Measurements from ENCODE around the gene EIF2S3.

- TF ChIP-seq, protein P1, sequence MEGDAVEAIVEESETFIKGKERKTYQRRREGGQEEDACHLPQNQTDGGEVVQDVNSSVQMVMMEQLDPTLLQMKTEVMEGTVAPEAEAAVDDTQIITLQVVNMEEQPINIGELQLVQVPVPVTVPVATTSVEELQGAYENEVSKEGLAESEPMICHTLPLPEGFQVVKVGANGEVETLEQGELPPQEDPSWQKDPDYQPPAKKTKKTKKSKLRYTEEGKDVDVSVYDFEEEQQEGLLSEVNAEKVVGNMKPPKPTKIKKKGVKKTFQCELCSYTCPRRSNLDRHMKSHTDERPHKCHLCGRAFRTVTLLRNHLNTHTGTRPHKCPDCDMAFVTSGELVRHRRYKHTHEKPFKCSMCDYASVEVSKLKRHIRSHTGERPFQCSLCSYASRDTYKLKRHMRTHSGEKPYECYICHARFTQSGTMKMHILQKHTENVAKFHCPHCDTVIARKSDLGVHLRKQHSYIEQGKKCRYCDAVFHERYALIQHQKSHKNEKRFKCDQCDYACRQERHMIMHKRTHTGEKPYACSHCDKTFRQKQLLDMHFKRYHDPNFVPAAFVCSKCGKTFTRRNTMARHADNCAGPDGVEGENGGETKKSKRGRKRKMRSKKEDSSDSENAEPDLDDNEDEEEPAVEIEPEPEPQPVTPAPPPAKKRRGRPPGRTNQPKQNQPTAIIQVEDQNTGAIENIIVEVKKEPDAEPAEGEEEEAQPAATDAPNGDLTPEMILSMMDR (IDR thresholded peaks at IDR 0.05), result no peak
- TF ChIP-seq POLR2AphosphoS5 (IDR thresholded peaks at IDR 0.05) (no peak), POLR2A (IDR thresholded peaks at IDR 0.05) (no peak), EP300 (IDR thresholded peaks at IDR 0.05; ENCODE audit: low read depth) (no peak)
Observed at GRCh38 chrX:24100713-24101112, 46.0 kb downstream of the EIF2S3 start.
